Right atrium auricular region (tissue), 2 donors: ENCODE data around the gene RUFY3. TPM values are rescaled to one million over a fixed set of nuclear protein-coding genes. Genes with fewer than 3 reads are reported as not detected.
A peak's percentile ranks its signal among the peaks of the same experiment; 100 is the strongest.

Experiments
- DNase-seq: peaks from one replicate; pipeline ENCODE4 v3.0.0-alpha.2; 2019; ENCODE audit warnings: low spot score
- H3K27ac ChIP-seq, 2 donors: fragments of 200-600 bp; sonication (generic); 1 replicate in 1 of 2; 2 replicates in 1 of 2; pipeline ENCODE4 v1.5.1; 2016 to 2019
- H3K27me3 ChIP-seq, 2 donors: fragments of 200-600 bp; sonication (generic); one replicate each; pipeline versions ENCODE4 v1.5.1 to v1.6.0; 2017 to 2019
- H3K36me3 ChIP-seq: fragments of 200-600 bp; sonication (generic); one replicate; pipeline ENCODE4 v1.5.1; 2016
- H3K4me1 ChIP-seq, 2 donors: fragments of 200-600 bp; sonication (generic); one replicate each; pipeline versions ENCODE4 v1.5.1 to v1.6.0; 2017 to 2019
- H3K4me3 ChIP-seq, 2 donors: fragments of 200-600 bp; sonication (generic); 1 replicate in 1 of 2; 2 replicates in 1 of 2; pipeline ENCODE4 v1.5.1; 2017 to 2019; ENCODE audit warnings: mild to moderate bottlenecking in 1 of 2, moderate library complexity in 1 of 2
- H3K9me3 ChIP-seq, 2 donors: fragments of 200-600 bp; sonication (generic); one replicate each; pipeline ENCODE4 v1.5.1; 2019
- total RNA-seq, 2 donors: library from RNA; depleted of rRNA; stranded (reverse); fragments of >200 nt; gene quantifications; one replicate each; pipeline ENCODE4 v1.1.0, GENCODE V29; 2016
- TF ChIP-seq, protein P1 (sequence below), 2 donors: fragments of 200-600 bp; sonication (generic); IDR thresholded peaks; one replicate each; pipeline ENCODE4 v1.5.1; 2019; ENCODE audit warnings: antibody characterized with exemption in 2 of 2

The RUFY3 gene
- total RNA-seq, 2 donors from 2014 or later, result 14.7 to 16.7 TPM

- H3K36me3 ChIP-seq, result no peaks in the 10 kb centered on the region
- no peak overlapping the region for H3K27ac ChIP-seq
These were observed 33.4 kb downstream of the RUFY3 start for GRCh38 chr4:70754990-70755688.

GRCh38 chr4:70759126-70759525 lies 37.4 kb downstream of the RUFY3 start:
- Histone ChIP-seq H3K4me1 (no peaks in the 10 kb centered on the region), H3K9me3 (no peaks in the 10 kb centered on the region), H3K4me3 (peak overlapping the region in 1 of 2 donors; percentile 1), H3K27me3 (no peaks in the 10 kb centered on the region), H3K36me3 (peaks cover 12% of the 10 kb centered on the region), H3K27ac (no peak overlapping the region)
- TF ChIP-seq, protein P1, sequence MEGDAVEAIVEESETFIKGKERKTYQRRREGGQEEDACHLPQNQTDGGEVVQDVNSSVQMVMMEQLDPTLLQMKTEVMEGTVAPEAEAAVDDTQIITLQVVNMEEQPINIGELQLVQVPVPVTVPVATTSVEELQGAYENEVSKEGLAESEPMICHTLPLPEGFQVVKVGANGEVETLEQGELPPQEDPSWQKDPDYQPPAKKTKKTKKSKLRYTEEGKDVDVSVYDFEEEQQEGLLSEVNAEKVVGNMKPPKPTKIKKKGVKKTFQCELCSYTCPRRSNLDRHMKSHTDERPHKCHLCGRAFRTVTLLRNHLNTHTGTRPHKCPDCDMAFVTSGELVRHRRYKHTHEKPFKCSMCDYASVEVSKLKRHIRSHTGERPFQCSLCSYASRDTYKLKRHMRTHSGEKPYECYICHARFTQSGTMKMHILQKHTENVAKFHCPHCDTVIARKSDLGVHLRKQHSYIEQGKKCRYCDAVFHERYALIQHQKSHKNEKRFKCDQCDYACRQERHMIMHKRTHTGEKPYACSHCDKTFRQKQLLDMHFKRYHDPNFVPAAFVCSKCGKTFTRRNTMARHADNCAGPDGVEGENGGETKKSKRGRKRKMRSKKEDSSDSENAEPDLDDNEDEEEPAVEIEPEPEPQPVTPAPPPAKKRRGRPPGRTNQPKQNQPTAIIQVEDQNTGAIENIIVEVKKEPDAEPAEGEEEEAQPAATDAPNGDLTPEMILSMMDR (IDR thresholded peaks at IDR 0.05), result no peak
- DNase-seq, result no peak

More at GRCh38 chr4:70754990-70755688, 33.4 kb downstream of the RUFY3 start:
- no peak for DNase-seq
- no peak overlapping the region for H3K4me3 ChIP-seq
- H3K27me3 ChIP-seq, result no peaks in the 10 kb centered on the region
- no peaks in the 10 kb centered on the region for H3K4me1 ChIP-seq
- H3K9me3 ChIP-seq, result no peaks in the 10 kb centered on the region
- TF ChIP-seq, protein P1 (IDR thresholded peaks at IDR 0.05), result no peak

- TF ChIP-seq, protein P1 (IDR thresholded peaks at IDR 0.05), result no peak
- H3K9me3 ChIP-seq, result no peaks in the 10 kb centered on the region
- no peaks in the 10 kb centered on the region for H3K4me1 ChIP-seq
- H3K36me3 ChIP-seq, result peaks cover 18% of the 10 kb centered on the region
- no peaks in the 10 kb centered on the region for H3K27me3 ChIP-seq
- H3K4me3 ChIP-seq, result peak overlapping the region in 1 of 2 donors; percentile 1
- DNase-seq, result no peak
- H3K27ac ChIP-seq, result no peak overlapping the region
These were observed 37.9 kb downstream of the RUFY3 start for GRCh38 chr4:70759627-70760026.

GRCh38 chr4:70760662-70761061 lies 38.9 kb downstream of the RUFY3 start:
- no peaks in the 10 kb centered on the region for H3K4me1 ChIP-seq
- H3K4me3 ChIP-seq, result no peak overlapping the region
- no peak for DNase-seq
- TF ChIP-seq, protein P1 (IDR thresholded peaks at IDR 0.05), result no peak
- no peaks in the 10 kb centered on the region for H3K27me3 ChIP-seq
- peaks cover 27% of the 10 kb centered on the region for H3K36me3 ChIP-seq
- H3K27ac ChIP-seq, result no peak overlapping the region
- H3K9me3 ChIP-seq, result no peaks in the 10 kb centered on the region

GRCh38 chr4:70761276-70761816 lies 39.6 kb downstream of the RUFY3 start:
- no peak for DNase-seq
- Histone ChIP-seq H3K27me3 (no peaks in the 10 kb centered on the region), H3K4me3 (no peak overlapping the region), H3K27ac (no peak overlapping the region), H3K4me1 (no peaks in the 10 kb centered on the region), H3K36me3 (peaks cover 34% of the 10 kb centered on the region), H3K9me3 (no peaks in the 10 kb centered on the region)
- TF ChIP-seq, protein P1 (IDR thresholded peaks at IDR 0.05), result no peak
